Measurements from ENCODE around the gene SSX4B.
"Not testable (repeated sequence)": the region's sequence is repeated elsewhere in the genome, so short reads cannot be mapped to it uniquely, and the experiment has no call there.

Gene SSX4B

GRCh38 chrX:48411860-48412259, at the start of gene SSX4B:
TSS of gene SSX4B (minus strand) at chrX:48411960. CDS start at chrX:48411372, 588 bp downstream.
- ATAC-seq, result not testable (repeated sequence)

GRCh38 chrX:48460606-48461005, 48.8 kb upstream of the SSX4B start:
- no peak for ATAC-seq

DNA sequence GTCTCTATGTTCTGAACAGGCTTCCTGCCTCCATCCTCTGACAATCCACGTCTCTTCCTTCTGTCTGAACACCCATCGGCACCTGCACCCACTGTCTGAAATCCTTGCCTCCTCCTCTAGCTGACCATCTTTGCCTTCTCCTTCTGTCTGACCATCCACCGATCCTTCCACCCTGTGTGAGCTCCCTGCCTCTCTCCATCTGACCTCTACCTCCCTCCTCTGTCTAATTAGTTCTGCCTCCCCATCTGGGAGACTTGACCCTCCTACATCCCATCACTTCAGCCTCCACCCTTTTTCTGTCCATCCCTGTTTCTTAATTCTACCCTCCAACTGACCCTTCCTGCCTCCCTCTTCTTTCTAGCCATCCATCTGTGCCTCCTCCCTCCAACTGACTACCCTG, 48.3 kb upstream of the SSX4B start:
- no peak for ATAC-seq

DNA sequence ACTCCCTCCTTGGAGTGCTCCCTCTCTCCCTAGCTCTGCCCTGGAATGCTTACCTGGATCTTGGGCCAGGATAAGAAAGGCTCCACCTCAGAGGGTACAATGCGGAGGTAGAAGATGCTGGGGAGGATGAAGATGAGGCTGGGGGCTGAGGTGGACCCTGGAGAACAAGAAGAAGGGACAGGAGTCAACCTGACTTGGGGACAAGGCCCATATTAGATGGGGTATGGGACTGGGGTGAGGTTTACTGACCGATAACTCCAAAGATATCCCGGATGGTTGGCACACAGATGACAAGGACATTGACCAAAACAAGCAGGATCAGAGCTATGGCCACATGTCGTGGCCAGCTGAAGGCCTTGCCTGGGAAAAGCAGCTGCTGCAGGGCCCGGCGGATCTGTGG, 47.7 kb upstream of the SSX4B start:
- no peak for ATAC-seq

- no peak for ATAC-seq
Observed at GRCh38 chrX:48458711-48459110, 47.0 kb upstream of the SSX4B start.

DNA sequence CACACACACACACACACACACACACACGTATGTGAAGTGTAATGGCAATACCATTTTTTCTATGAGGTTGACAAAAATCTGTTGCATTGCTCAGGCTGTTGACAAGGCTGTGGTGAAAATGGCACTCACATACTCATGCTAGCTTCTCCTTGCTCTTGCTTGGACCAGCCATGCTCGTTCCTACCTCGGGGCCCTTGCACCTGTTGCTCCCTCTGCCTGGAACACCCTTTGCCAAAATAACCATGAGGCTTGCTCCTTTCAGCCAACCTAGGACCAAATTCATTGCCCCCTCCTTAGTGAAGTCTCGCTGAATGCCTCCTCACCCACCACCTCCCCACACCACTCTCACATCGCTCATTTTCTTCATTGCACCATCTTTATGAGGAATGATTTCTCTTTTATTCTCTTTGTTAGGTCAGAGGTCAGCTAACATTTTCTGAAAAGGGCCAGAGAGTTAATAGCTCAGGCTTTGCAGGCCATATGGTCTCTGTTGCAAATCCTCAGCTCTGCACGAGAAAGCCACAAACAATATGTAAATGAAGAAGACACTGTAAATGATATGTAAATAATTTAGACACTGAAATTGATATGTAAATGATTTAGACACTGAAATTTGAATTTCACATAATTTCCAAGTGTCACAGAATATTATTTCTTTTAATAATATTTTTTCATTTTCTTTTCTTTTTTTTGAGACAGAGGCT, 45.0 kb upstream of the SSX4B start:
- no peak for ATAC-seq

GRCh38 chrX:48451708-48452107, 39.9 kb upstream of the SSX4B start:
- no peak for ATAC-seq

DNA sequence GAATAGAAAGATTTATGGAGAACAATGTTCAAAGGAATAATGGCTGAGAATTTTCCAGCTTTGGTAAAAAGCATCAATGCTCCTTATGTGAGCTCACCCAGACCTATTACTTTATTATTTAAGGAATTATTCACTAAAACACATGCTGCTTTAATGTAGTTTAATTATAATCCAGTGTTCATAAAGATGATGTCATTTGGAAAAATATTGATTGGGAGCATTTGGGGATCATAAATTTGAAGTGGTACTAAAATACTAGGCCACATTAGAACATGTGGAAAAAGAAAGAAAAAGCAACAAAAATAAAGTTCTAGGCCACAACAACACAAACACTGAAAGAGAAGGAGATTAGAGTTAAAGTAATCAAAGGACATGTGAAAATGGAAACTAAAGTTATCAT, 38.3 kb upstream of the SSX4B start:
- ATAC-seq, result no peak

DNA sequence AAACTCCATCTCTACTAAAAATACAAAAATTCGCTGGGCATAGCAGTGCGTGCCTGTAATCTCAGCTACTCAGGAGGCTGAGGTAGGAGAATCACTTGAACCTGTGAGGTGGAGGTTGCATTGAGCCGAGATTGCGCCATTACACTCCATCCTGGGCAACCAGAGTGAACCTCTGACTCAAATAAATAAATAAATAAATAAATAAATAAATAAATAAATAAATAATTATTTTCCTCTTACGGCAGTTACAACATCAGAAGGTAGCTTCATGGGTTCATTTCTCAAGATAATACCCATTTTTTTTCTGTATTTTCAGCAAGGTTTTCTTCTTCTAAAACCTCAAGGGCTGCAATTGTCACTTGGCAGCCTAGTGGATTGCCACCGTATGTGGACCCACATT, 35.4 kb upstream of the SSX4B start:
- ATAC-seq, result not testable (repeated sequence)

DNA sequence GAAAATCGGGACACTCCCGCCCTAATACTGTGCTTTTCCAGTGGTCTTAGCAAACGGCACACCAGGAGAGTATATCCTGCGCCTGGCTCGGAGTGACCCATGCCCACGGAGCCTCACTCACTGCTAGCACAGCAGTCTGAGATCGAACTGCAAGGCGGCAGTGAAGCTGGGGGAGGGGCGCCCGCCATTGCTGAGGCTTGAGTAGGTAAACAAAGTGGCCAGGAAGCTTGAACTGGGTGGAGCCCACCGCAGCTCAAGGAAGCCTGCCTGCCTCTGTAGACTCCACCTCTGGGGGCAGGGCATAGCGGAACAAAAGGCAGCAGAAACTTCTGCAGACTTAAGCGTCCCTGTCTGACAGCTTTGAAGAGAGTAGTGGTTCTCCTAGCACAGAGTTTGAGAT, 22.0 kb upstream of the SSX4B start:
- ATAC-seq, result not testable (repeated sequence)

DNA sequence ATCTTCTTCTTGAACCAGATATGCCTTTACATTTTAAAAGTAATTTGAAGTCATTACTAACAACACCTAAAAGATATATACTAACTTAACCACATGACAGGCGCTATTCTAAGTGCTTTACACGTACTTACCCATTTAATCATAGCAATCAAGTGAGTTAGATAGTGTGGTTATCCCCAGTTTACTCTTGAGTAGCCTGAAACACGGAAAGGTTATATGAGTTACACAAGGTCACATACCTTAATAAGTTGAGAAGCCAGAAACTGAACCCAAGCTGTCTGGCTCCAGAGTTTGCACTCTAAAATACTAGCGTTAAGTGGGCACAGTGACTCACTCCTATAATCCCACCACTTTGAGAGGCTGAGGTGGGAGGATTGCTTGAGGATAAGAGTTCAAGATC, 18.4 kb upstream of the SSX4B start:
- not testable (repeated sequence) for ATAC-seq

DNA sequence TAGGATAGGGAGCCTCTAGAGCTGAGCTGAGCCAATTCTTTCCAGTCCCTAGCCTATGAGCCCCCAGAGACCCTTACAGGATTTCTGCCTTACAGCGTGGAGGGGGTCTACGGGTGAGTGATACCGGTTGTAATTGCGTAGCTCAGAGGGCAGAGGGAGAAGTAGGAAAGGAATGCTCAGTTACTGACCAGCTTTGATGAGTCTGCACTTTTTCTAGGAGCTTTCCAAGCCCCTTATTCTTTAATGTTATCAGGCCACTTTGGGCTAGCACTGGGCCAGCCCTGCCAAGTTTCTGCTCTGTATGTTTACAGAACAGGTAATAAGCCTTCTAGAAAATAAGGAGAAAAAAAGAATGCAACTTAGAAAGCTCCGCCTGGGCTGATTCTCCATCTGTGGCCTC, 17.8 kb upstream of the SSX4B start:
- ATAC-seq, result not testable (repeated sequence)

GRCh38 chrX:48427027-48427716, 15.4 kb upstream of the SSX4B start:
- ATAC-seq, result peak; percentile 97 to 98

DNA sequence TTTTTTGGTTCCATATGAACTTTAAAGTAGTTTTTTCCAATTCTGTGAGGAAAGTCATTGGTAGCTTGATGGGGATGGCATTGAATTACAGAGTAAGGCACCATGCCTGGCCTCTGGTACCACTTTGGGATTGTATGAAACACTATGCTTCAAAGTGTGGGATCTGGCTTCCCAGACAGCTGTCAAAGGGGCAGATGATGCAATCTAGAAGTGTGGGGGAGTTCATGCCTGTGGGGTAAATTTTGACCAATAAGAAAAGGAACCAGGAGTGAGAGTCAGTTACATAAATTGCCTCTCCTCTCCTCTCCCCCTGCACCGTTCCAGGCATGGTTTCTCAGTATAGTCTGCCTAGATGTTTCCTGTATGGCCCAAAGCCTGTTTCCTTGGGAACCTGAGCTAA, 13.9 kb downstream of the SSX4B start:
- not testable (repeated sequence) for ATAC-seq

GRCh38 chrX:48396931-48397330, 14.8 kb downstream of the SSX4B start:
- ATAC-seq, result not testable (repeated sequence)

- not testable (repeated sequence) for ATAC-seq
Observed at GRCh38 chrX:48383239-48383638, 28.5 kb downstream of the SSX4B start, which contains the start of gene SSX4. TSS of gene SSX4 (plus strand) at chrX:48383539. CDS start at chrX:48384054, 515 bp downstream.

GRCh38 chrX:48370408-48370807, 41.4 kb downstream of the SSX4B start:
- ATAC-seq, result not testable (repeated sequence)

GRCh38 chrX:48367717-48368408, 43.9 kb downstream of the SSX4B start:
- peak; percentile 98 to 99 for ATAC-seq

GRCh38 chrX:48359281-48359680, 52.5 kb downstream of the SSX4B start:
- not testable (repeated sequence) for ATAC-seq

DNA sequence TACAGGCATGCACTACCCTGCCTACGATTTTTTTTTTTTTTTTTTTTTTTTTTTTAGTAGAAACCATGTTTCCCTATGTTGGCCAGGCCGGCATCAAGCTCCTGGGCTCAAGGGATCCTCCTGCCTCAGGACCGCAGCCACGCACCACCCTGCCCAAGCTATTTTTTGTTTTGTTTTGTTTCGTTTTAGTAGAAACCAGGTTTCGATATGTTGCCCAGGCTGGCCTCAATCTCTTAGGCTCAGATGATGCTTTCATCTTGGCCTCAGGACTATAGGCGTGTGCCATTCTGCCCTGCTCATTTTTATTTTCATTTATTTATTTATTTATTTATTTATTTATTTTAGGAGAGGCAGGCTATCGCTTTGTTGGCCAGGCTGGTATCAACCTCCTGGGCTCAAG, 54.1 kb downstream of the SSX4B start:
- no peak for ATAC-seq

DNA sequence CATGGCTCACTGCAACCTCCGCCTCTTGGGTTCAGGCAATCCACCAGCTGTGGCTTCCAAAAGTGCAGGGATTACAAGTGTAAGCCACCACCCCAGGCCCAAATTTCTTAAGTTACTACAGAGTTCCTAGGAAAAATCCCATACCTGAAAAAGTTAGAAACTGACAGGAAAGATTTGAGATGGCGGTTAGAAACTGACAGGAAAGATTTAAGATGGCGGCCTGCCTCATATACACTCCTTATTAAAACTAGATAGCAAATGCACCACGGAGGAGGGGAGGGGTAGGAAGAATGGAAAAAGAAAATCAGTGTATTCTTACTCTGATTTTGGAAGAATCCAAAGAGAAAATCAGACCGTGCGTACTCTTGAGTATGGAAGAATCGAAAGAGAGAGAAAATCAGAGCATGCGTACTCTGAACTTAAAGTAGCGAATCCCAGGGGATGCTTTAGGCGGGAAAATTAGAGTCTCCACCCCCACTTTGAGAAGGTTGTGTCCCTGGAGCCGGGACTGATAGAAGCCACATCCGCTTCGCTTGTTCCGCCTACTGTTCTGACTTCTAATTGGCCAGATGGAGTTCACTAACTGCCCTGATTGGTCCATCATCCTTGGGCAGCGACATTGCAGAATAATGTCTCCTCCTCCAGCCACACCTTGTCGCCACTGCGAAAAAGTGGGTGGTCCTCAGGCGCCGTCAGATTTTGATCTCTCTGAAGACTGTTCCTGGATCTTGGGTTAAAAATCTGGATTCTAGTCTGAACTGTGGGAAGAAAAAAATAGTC, 55.3 kb downstream of the SSX4B start, which contains the start of gene SSX3:
Gene SSX3 (minus strand): TSS at position 389 of the 780 bp plus-strand sequence. CDS start 1,454 bp downstream, outside the sequence.
- not testable (repeated sequence) for ATAC-seq
